ENCODE data around the gene MR1.

The MR1 gene

DNA sequence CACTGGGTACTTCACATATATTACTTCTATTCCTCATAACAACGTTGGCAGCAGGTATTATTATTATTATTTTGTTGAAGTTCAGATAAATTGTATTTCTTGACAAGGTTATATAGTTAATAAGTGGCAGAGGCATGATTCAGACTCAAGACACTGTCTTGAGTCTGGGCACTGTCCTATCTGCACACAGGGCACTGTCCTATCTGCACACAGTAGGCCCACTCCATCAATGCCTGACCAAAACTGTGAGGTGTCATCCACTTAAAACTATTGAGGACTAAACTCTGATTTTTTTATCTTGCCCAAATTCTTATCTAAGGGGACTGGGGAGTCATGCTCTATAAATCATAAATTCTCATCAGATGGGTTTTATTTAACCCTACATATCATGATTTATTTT lies 30.9 kb downstream of the MR1 start:
- no peak for DNase-seq

DNA sequence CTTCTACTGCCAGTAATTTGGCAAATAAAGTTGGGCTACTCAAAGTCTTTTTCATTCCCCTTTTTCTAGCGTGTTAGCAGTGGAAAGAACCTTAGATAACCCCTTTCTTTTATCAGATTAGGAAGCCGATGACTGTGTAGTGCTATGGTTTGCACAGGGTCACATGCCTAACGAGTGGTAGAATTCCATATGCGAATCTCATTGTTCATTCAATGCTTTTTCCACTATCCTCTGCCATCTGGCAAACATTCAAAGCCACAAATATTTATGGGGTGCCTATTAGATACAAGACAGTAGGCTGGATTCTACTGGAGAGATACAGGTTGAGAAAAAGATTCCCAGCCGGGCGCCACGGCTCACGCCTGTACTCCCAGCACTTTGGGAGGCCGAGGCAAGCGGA lies 39.9 kb downstream of the MR1 start:
- peak; percentile 55 for DNase-seq

DNA sequence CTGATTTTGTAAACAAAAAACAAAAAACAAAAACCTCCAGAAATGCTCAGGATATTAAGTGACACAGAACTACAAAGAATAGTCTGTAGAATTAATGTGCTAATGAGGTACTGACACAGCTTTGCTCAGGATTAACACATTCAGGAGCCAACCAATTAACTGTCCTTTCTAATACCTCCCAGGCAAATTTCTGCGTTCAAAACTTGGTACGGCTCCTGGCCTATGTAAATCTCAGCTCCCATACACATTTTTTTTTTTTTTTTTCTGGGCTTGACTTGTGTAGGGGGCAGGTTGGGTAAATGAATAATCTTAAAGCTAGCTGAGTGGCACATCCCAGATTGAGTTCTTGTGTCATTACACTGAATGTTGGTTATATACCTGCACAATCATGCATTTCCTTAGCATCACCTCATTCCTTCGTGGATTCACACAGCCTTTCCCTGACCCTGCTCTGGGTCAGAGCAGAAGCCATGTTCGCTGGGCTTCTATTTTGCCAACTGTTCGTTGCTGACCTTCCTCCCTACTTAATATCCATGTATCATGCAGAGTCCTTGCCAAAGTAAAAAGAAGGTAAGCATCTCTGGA lies 42.1 kb downstream of the MR1 start:
- DNase-seq, result no peak

DNA sequence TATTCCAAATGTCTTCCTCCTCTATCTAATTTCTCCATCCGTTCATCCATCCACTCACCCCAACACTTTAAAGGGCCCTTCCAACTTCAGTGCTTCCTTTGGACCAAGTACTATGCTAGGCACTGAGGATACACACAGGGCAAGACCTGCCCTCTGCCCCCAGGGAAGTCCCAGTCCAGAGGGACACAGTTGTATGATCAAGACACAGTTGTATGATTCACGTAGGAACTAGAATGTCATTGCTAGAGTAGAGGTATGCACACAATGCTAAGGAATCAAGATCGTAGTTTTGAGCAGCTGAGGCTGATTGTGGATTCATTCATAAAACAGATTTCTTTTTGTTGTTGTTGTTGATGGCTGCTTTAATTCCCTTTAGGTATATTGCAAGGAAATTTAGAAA lies 43.1 kb downstream of the MR1 start:
- DNase-seq, result no peak

DNA sequence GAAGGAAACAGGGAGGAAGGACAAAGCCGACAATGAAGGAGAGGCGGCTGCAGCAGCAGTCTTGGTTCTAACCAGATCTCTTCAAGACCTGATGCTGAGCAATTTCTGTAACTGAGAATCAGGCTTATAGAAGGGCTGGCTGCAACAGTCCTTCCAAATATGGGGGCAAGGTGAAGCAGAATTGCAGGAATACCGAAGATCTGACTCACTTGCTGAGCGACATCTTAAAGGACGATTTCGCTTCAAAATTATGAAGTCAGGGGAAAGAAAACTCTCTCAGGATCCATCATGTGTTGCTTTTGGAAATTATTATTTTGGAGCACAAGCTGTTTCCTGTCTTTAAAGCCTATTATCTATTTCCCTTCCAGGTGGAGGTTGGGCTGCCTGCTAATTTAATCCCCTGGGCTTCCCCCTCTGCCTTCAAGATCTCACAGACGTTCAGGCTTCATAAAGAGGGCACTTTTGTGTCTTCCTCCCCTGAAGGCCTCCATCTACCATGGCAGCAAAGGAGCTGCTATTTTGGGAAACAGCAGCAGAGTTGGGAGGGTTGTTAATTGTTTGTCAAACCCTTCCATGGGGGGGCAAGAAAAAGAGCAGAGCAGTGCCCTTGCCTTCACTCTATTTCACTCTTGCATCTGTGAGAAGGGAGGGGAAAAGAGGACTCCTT lies 43.9 kb downstream of the MR1 start:
- DNase-seq, result peak; percentile 71

DNA sequence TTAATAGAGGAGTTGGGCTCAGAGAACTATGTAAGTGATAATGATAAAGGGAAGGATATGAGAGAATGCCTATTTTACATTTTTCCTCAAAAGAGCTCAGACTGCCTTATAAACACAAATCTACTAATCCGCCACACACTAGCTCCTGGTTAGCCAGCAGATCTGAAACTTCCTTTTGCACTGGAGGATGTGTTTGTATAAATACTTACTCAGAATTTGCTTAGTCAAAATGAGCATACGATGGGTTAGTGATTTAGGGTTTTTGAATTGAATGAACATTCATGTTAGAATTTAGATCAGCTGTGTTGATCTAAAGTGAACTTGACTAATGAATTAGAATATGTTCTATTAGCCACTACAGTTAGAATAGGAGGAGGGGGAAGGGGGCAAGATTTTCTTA lies 45.6 kb downstream of the MR1 start:
- peak; percentile 55 for DNase-seq

DNA sequence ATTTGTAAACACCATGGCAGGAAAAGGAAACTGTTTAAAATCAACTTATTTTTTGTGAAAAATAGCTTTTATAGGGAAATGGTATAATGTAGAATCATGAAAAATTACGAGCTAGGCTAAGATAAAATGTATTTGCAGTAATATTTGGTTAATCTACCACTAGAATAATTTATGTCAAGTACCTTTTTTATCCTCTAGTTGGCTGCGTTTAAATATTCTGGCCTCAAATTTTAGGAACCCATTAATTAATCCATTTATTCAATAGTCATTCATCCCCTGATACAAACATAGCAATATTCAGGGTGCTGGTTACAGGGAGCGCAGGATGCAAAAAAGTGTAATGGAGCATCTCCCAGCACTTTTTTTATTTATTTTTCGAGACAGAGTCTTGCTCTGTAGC lies 46.1 kb downstream of the MR1 start:
- no peak for DNase-seq

DNA sequence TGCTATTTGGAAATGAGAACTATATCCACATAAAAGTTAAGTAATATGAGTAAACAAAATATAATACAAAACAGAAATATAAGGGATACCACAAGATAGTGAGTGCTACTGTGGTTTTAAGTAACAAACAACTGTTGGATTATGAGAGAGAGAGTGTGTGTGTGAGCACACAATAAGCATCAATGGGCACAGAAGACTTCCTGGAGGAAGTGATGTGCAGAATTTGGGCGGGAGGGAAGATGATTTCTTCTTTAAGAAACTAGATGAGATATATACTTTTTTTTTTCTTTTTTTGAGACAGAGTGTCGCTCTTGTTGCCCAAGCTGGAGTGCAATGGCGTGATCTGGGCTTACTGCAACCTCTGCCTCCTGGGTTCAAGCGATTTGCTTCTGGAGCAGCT lies 46.8 kb downstream of the MR1 start:
- no peak for DNase-seq

DNA sequence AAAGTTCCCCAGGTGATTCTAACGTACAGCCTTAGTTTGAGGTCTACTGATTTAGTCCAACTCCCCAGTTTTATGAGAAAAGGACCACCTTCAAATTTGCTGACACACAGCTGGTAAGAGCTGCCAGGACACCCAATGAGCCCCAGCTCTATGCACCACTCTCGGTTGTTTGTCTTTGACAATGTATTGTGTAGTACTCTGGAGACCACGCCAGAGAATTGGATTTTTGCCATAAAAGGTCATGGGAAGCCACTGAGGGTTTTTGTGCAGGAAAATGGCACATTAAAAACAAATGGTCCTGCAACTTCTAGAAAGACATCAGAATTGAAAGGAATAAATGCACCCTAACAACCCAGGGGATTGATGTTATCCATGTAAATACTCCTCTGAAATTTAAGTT lies 47.6 kb downstream of the MR1 start:
- no peak for DNase-seq

DNA sequence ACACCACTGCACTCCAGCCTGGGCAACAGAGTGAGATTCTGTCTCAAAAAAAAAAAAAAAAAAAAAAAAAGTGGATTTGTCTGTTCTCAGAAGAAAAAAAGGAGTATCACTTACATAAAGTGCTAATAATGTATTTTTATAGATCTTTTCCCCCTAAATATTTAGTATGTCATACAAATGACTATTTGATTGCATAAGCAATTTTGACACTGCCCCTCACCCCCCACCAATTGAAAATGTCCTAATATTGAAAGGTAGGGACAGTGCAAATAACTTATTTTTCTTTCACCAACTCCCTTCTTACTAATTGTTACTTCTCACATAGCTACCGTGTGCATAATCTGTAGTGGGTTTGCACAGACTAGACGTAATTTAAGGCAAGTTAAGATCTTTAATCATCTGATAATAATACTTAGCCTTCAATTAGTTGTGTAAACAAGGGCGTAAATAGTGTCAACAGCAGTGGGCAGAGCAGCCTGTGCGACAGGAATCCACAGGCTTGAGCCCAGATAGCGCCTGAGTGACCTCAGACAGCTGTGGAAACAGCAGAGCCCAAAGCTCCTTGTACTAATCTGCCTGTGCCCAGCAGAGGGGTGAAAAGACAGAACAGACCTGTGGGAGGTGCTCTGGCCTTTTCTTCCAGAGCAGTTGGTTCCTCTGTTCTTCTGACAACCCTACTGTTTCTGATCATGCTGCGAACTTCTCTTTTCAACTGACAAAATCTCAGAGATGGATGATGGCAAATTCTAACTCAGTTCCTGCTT lies 50.2 kb downstream of the MR1 start:
- DNase-seq, result peak; percentile 55

DNA sequence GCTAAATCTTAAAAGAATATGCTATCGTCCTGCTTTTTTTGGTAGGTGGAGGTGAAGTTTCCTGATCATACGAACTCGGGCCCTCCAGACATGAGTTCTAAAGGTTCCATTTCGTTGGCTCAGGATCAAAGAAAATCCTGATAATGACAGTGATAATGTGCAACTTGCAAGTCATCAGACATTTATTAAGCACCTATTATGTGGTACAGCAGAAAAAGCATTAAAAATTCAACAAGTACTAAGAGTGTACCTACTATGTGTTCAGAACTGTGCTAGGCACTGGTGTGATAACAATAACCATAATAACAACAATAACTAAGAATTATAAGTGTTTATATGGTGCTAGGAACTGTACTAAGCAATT lies 50.8 kb downstream of the MR1 start:
- no peak for DNase-seq

DNA sequence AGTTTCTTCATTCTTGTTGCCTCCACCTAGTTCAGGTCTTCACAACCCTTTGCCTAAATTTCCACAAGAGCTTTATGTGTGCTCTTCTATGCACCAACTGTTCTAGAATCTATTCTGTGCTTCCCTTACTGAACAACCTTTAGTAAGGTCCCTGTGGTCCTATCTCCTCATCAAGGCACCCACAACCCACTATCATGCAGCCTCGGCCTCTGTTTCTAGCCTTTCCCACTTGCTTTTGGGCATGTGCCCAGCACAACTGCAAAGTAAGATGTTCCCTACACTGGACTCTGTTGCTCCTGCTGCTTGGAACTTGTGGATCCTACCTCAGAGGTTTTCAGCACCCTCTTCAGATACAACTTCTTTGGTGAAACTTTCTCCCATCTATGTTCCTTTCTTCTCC lies 52.3 kb downstream of the MR1 start:
- no peak for DNase-seq

DNA sequence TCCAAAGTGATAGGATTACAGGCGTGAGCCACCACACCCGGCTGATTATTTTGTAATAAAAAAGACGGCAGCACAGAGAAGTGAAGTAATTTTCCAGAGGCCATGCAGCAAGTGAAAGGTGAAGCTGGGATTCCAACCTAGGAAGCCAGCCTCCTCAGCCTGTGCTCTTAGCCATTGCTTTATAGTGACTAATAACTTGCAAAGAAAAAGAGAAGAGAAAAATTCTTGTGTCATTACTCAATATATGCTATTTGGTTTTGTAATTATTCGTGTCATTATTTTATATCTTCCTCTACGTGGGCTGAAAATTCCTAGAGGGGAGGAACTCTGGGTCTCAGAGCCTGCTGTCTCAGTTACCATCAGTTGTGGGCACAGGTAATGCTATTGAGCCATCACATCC lies 53.1 kb downstream of the MR1 start:
- DNase-seq, result peak; percentile 91

DNA sequence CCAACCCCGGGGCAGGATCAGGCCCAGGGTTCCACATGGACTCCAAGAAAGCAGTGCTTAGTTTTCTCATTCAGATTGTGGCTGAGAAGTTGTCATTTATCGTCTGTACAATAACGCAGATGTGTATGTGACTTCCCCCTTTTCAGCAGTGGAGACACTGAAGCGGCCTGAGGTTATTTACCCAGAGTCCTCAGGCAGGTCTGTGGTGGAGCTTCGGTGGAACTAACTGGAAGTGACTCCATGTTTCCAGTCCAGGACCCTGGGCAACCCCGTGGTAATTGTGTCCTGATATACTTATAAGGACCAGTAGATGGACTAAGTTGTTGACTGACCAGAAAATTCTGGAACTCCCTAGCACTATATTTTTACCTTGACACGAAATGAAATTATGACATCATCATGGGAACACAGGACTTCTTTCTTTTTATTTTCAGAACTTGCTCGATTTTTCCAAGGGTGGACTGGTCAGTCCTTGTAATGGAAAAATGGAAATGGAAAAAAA lies 53.7 kb downstream of the MR1 start:
- DNase-seq, result no peak

DNA sequence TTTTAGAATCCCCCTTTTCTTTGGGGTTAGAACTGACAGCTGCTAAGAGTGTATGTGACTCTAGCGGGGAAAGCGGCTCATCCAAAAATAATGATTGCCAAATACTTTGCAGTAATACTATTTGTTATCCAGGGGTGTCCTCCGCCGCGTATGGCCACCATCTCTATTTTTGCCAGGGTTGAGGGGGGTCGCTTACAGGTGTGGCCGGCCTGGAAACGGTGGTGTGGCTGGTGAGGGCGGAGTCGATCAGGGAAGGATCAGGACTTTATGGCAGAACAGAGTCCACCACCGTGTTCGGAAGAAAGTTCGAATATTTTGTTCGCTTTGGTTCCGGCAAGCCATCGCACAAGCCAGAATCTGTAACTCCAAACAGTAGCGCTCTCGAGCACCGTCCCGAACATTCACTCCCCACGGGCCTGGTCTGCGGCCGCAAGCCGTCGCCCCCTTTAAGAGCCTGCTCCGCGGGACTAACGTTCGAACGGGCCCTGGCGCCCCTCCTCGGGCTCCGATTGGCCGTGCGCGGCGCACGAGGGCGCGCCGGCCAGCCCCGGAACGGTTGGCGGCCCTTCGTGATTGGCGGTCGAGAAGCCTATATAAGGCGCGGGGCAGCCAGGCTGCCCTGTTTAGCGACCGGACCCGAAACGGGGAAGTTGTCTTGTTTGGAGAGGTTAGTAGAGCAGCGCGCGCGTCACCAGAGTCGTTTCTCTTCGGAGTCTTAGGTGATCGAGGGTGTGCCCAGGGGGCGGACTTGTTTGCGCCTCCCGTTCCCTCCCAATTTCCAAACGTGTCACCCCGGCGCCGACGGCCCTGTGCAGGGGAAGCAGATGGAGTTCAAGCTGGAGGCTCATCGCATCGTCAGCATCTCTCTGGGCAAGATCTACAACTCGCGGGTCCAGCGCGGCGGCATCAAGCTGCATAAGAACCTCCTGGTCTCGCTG lies 54.6 kb downstream of the MR1 start, which contains the start of gene IER5:
Gene IER5, plus strand, starts transcription at position 622 of the 938 bp plus-strand sequence. Its CDS starts 203 bp downstream, at position 825.
- peak; percentile 98 for DNase-seq

DNA sequence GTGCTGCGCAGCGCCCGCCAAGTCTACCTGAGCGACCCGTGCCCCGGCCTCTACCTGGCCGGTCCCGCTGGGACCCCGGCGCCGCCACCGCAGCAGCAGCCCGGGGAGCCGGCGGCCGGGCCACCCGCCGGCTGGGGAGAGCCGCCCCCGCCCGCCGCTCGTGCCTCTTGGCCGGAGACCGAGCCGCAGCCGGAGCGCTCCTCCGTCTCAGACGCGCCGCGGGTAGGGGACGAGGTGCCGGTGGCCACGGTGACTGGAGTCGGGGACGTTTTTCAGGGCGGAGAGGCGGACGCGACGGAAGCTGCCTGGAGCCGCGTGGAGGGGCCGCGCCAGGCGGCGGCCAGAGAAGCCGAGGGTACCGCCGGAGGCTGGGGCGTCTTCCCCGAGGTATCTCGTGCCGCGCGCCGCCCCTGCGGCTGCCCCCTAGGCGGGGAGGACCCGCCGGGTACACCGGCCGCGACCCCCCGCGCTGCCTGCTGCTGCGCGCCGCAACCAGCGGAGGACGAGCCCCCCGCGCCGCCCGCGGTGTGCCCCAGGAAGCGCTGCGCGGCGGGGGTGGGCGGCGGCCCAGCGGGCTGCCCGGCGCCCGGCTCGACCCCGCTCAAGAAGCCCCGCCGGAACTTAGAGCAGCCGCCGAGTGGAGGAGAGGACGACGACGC lies 55.4 kb downstream of the MR1 start:
- DNase-seq, result no peak

DNA sequence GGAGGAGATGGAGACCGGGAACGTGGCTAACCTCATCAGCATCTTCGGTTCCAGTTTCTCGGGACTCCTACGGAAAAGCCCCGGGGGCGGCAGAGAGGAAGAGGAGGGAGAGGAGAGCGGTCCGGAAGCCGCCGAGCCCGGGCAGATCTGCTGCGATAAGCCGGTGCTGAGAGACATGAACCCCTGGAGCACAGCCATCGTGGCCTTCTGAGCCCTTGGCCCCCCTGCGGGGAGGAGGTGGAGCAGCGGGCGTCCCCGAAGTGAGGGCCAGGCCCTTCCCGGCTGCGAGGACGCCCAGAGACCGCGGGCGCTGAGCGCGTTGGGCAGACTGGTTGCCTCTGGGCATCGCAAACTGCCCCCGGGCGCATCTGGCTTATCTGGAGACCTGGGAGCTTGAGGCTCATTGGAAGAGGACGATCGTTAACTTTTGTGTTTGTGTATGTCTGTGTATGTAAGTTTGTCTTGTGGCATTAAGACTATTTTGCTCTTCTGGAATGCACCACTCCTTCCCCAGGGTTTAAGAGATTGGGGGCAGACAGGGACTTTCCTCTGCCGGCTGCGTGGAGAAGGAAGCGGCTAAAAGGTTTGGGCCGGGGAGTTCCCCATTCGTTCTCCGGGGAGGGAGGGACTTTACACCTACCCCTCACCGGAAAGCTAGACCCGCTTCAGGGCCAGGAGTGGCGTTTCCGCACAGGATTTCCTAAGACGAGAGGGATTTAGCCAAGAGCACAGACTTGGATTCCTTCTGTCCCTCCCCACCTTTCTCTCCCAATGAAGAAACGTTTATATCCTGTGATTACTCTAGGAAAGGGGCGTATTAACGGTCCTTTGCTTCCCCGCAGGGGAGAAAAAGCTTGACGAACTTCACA lies 56.1 kb downstream of the MR1 start:
- peak; percentile 60 for DNase-seq

DNA sequence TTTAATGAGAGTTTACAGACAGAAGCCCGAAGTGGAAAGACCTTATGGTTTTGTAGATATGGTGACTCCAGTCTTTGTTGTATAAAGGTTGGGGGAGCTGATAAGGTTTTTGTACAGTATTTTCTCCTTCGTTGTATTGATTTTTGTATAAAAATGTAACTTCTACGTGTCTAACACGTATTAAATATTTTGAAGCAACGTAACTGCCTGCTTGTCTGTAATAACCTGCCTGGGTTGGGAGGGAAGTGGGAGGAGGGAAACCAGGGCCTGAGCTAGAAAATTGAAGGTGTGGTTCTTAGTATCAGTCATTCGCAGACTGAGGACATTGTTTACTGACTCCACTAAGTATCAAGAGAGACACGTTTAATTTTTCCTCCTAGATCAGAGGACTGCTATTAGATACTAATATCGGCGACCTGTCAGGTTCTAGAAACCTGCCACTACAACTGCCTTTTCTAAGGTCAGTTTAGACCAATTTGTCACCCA lies 56.9 kb downstream of the MR1 start:
- no peak for DNase-seq

DNA sequence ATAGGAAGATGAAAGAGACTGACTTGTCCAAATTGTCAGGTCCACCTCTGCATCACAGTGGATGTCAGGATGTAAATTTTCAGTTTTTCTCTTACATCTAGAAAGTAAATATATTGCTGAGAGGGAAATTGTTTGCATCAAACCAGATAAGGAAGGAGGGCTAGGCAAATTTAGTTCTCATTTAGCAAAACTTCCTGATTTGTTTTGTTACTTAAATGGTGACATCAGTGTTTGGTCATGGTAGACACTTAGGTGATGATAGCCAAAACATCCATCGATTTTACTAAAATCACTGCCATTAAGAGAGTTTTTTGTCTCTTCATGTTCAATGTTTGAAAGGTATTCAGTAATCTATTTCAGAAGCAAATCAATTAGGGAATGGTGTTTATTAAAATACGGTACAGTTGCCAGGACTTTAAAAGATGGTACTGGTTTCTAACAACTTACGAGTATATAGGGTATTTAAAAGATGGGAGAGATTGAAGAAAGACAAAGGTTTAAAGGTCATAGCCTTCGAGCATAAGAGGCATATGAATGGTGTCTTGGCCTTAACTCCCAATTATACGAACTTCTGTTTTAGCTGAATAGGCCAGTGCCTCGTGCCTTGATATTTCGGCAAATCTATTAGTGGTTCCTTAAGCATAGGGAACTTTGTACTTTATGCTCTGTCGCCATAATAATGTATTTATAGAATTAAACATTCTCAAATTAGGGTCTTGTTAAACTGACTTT lies 57.7 kb downstream of the MR1 start:
- DNase-seq, result no peak

DNA sequence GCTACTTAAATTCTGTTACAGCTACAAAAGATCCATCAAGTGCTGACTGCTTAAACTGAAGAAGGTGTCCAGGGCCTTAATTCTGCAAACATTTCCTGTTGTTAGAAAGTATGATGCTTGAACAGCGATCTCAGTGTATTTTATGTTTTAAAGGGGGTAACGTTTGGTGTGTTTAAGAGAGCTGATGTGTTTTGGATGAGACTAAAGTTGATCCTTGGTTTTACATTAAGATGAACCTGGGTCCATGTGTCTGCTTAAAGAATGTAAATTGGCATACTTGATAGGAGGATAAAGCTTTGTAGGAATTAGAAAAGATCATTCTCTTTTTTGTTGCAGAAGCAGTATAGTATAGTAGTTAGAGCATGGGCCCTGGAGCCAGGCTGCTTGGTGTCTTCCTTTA lies 58.3 kb downstream of the MR1 start:
- no peak for DNase-seq
